ENCODE data around the gene SPATA31E1. TPM values are rescaled to one million over a fixed set of nuclear protein-coding genes. Genes with fewer than 3 reads are reported as not detected.

The SPATA31E1 gene
- total RNA-seq, 5 donors from 2014 or later (not counting 1 experiment from before 2014, with no cell fraction given), result not detected

DNA sequence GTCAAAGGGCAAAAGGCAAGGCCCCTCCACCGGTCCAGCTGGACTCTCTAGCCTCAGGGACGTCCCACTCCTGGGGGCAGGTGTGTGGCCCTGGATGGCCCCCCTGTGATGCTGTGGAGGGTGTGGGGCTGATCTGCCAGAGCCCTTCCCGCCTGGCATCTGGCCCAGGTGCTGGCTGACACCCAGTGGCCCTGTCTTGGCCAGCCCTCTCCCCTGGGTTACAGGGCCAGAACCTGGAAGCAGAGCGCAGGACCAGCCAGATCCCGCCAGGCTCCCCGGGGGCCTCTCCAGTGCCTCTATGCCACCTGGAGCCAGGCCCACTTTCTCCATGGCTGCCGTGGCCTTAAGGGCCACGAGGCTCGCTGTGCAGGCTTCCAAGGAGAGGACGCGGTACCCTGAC lies 22.9 kb upstream of the SPATA31E1 start:
- POLR2A ChIA-PET, result no interaction called here
- H3K27ac Mint-ChIP-seq, result no peak overlapping the region
- H3K27me3 Mint-ChIP-seq, result peaks cover 8% of the 10 kb centered on the region in 2 donors
- no peaks in the 10 kb centered on the region for H3K36me3 Mint-ChIP-seq
- no peaks in the 10 kb centered on the region for H3K4me1 Mint-ChIP-seq
- ATAC-seq (replicated peaks in 1 of 4), result no peak
- peaks cover 6 to 21% (median 10%) of the 10 kb centered on the region in 3 donors for H3K9me3 Mint-ChIP-seq
- H3K4me3 Mint-ChIP-seq, result no peak overlapping the region
- WGBS (ENCODE audit: insufficient coverage), result 86% methylated on average over 11 of the region's 11 CpGs
- Histone ChIP-seq H3K27ac (ENCODE audit: low read length) (no peak overlapping the region), H3K4me1 (ENCODE audit: control insufficient read depth in 1 of 2, extremely low read depth in 1 of 2, insufficient read depth in 2 of 2, low read length in 2 of 2) (no peaks in the 10 kb centered on the region), H3K9me3 (no peaks in the 10 kb centered on the region), H3K27me3 (replicated peaks in 1 of 2; ENCODE audit: control insufficient read depth in 2 of 2, extremely low read depth in 1 of 2, insufficient read depth in 2 of 2, low read length in 1 of 2) (peaks cover 0 to 15% of the 10 kb centered on the region in 2 experiments), H3K36me3 (ENCODE audit: control insufficient read depth in 2 of 2, extremely low read depth in 1 of 2, insufficient read depth in 1 of 2, low read length in 1 of 2) (no peaks in the 10 kb centered on the region), H3K4me3 (ENCODE audit: control insufficient read depth in 1 of 2, extremely low read depth in 1 of 2, low read length in 1 of 2) (no peak overlapping the region)
- CTCF ChIA-PET, result no interaction called here
- DNase-seq, result no peak

DNA sequence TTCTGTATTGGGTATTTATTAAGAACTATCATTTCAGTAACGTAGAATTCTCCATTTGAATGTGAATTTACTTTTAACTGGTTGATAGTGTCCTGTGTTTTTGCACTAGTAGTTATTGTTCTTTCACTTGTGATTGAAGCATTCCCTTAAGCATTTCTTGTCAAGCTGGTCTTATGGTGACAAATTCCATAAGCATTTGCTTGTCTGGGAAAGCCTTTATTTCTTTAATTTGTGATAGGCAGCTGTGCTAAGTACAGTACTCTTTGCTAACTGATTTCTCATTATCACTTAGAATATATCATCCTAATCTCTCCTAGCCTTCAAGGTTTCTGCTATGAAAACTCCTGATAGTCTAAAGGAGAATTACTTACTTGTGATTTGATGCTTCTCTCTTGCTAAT lies 21.3 kb upstream of the SPATA31E1 start:
- Histone ChIP-seq H3K27ac (ENCODE audit: low read length) (no peak overlapping the region), H3K9me3 (no peaks in the 10 kb centered on the region), H3K27me3 (replicated peaks in 1 of 2; ENCODE audit: control insufficient read depth in 2 of 2, extremely low read depth in 1 of 2, insufficient read depth in 2 of 2, low read length in 1 of 2) (peaks cover 0 to 7% of the 10 kb centered on the region in 2 experiments), H3K4me1 (ENCODE audit: control insufficient read depth in 1 of 2, extremely low read depth in 1 of 2, insufficient read depth in 2 of 2, low read length in 2 of 2) (no peaks in the 10 kb centered on the region), H3K36me3 (ENCODE audit: control insufficient read depth in 2 of 2, extremely low read depth in 1 of 2, insufficient read depth in 1 of 2, low read length in 1 of 2) (no peaks in the 10 kb centered on the region), H3K4me3 (ENCODE audit: control insufficient read depth in 1 of 2, extremely low read depth in 1 of 2, low read length in 1 of 2) (no peak overlapping the region)
- Mint-ChIP-seq H3K9me3 (peaks cover 6 to 21% (median 10%) of the 10 kb centered on the region in 3 donors), H3K4me1 (no peaks in the 10 kb centered on the region), H3K4me3 (no peak overlapping the region), H3K36me3 (no peaks in the 10 kb centered on the region), H3K27ac (no peak overlapping the region), H3K27me3 (no peaks in the 10 kb centered on the region)
- ATAC-seq (replicated peaks in 1 of 4), result no peak
- POLR2A ChIA-PET, result no interaction called here
- CTCF ChIA-PET, result no interaction called here
- WGBS (ENCODE audit: insufficient coverage), result no CpG with 5 or more reads among the region's 1 CpG
- no peak for DNase-seq

DNA sequence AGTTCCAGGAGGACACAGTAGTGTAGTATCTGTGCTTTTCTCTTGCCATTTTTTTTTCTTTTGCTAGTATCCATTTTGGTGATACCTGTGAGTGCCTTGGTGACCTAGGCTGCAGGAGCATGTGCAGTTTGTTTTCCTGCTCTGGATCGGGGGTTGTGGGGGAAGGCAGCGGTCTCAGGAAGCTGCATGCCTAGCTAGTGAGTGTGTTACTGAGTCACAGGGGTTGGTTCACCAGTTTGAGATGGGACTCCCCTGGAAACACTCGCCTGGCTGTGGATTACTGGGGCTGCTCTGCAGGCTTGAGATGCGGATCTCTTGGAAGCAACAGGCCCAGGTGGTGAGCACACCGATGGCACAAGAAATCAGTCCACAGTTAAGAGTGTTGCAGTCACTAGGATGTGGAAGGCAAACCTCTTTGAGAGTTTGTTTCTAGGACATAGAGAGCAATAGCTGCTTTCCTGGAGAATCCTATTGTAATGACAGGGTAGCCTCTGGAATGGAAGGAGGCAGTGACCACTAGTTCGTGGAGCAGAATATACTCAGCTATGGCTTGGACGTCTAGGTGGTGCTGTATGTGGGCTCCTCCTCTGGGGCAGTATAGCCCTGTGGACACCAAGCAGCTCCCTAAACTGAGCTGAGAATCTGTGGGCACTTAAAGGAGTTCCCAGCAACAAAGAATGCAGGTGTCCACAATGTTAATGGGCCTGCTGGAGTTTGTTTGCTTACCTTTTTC lies 20.0 kb upstream of the SPATA31E1 start:
- Histone ChIP-seq H3K4me1 (ENCODE audit: control insufficient read depth in 1 of 2, extremely low read depth in 1 of 2, insufficient read depth in 2 of 2, low read length in 2 of 2) (no peaks in the 10 kb centered on the region), H3K4me3 (ENCODE audit: control insufficient read depth in 1 of 2, extremely low read depth in 1 of 2, low read length in 1 of 2) (no peak overlapping the region), H3K36me3 (ENCODE audit: control insufficient read depth in 2 of 2, extremely low read depth in 1 of 2, insufficient read depth in 1 of 2, low read length in 1 of 2) (no peaks in the 10 kb centered on the region), H3K9me3 (no peaks in the 10 kb centered on the region), H3K27ac (ENCODE audit: low read length) (no peak overlapping the region), H3K27me3 (replicated peaks in 1 of 2; ENCODE audit: control insufficient read depth in 2 of 2, extremely low read depth in 1 of 2, insufficient read depth in 2 of 2, low read length in 1 of 2) (peaks cover 0 to 7% of the 10 kb centered on the region in 2 experiments)
- no peak overlapping the region for H3K4me3 Mint-ChIP-seq
- no peak overlapping the region for H3K27ac Mint-ChIP-seq
- DNase-seq (no peak), ATAC-seq (replicated peaks in 1 of 4) (no peak)
- H3K27me3 Mint-ChIP-seq, result no peaks in the 10 kb centered on the region
- 77% methylated on average over 6 of the region's 7 CpGs for WGBS (ENCODE audit: insufficient coverage)
- ChIA-PET CTCF (interaction anchor here in 1 of 2 donors (0.6 kb wide), 2 partner anchors 153 to 401 kb away, joined by 3 to 5 read pairs; no protein-coding TSS in a partner anchor), POLR2A (interaction anchor here in 1 of 2 donors (0.6 kb wide), 1 partner anchor 1175 kb away, joined by 3 read pairs; no protein-coding TSS in a partner anchor)
- H3K9me3 Mint-ChIP-seq, result peaks cover 6 to 21% (median 10%) of the 10 kb centered on the region in 3 donors
- H3K4me1 Mint-ChIP-seq, result no peaks in the 10 kb centered on the region
- no peaks in the 10 kb centered on the region for H3K36me3 Mint-ChIP-seq

- Mint-ChIP-seq H3K9me3 (peaks cover 6 to 21% (median 10%) of the 10 kb centered on the region in 3 donors), H3K27ac (no peak overlapping the region), H3K36me3 (no peaks in the 10 kb centered on the region), H3K4me1 (no peaks in the 10 kb centered on the region), H3K4me3 (no peak overlapping the region), H3K27me3 (no peaks in the 10 kb centered on the region)
- 71% methylated on average over 6 of the region's 6 CpGs for WGBS (ENCODE audit: insufficient coverage)
- no peak overlapping the region for H3K27ac ChIP-seq (ENCODE audit: low read length)
- CTCF ChIA-PET, result interaction anchor here in 1 of 2 donors (0.6 kb wide), 1 partner anchor 402 kb away, joined by 5 read pairs; no protein-coding TSS in a partner anchor
- H3K9me3 ChIP-seq, result no peaks in the 10 kb centered on the region
- POLR2A ChIA-PET, result no interaction called here
- peaks cover 0 to 14% of the 10 kb centered on the region in 2 experiments for H3K27me3 ChIP-seq (replicated peaks in 1 of 2; ENCODE audit: control insufficient read depth in 2 of 2, extremely low read depth in 1 of 2, insufficient read depth in 2 of 2, low read length in 1 of 2)
- no peaks in the 10 kb centered on the region for H3K36me3 ChIP-seq (ENCODE audit: control insufficient read depth in 2 of 2, extremely low read depth in 1 of 2, insufficient read depth in 1 of 2, low read length in 1 of 2)
- H3K4me1 ChIP-seq (ENCODE audit: control insufficient read depth in 1 of 2, extremely low read depth in 1 of 2, insufficient read depth in 2 of 2, low read length in 2 of 2), result no peaks in the 10 kb centered on the region
- no peak for DNase-seq
- no peak for ATAC-seq (replicated peaks in 1 of 4)
- H3K4me3 ChIP-seq (ENCODE audit: control insufficient read depth in 1 of 2, extremely low read depth in 1 of 2, low read length in 1 of 2), result no peak overlapping the region
These were observed 18.7 kb upstream of the SPATA31E1 start for GRCh38 chr9:87863882-87864465.

GRCh38 chr9:87864915-87865314 lies 17.8 kb upstream of the SPATA31E1 start:
- Mint-ChIP-seq H3K4me3 (no peak overlapping the region), H3K4me1 (no peaks in the 10 kb centered on the region), H3K27me3 (no peaks in the 10 kb centered on the region), H3K27ac (no peak overlapping the region), H3K9me3 (peaks cover 6 to 21% (median 10%) of the 10 kb centered on the region in 3 donors), H3K36me3 (no peaks in the 10 kb centered on the region)
- Histone ChIP-seq H3K36me3 (ENCODE audit: control insufficient read depth in 2 of 2, extremely low read depth in 1 of 2, insufficient read depth in 1 of 2, low read length in 1 of 2) (no peaks in the 10 kb centered on the region), H3K4me3 (ENCODE audit: control insufficient read depth in 1 of 2, extremely low read depth in 1 of 2, low read length in 1 of 2) (no peak overlapping the region), H3K27me3 (replicated peaks in 1 of 2; ENCODE audit: control insufficient read depth in 2 of 2, extremely low read depth in 1 of 2, insufficient read depth in 2 of 2, low read length in 1 of 2) (peaks cover 0 to 14% of the 10 kb centered on the region in 2 experiments), H3K9me3 (no peaks in the 10 kb centered on the region), H3K27ac (ENCODE audit: low read length) (no peak overlapping the region), H3K4me1 (ENCODE audit: control insufficient read depth in 1 of 2, extremely low read depth in 1 of 2, insufficient read depth in 2 of 2, low read length in 2 of 2) (no peaks in the 10 kb centered on the region)
- DNase-seq (no peak), ATAC-seq (replicated peaks in 1 of 4) (no peak)
- CTCF ChIA-PET, result no interaction called here
- POLR2A ChIA-PET, result no interaction called here
- WGBS (ENCODE audit: insufficient coverage), result 100% methylated on average over 1 of the region's 3 CpGs

GRCh38 chr9:87865626-87866025 lies 17.1 kb upstream of the SPATA31E1 start:
- 67% methylated on average over 1 of the region's 3 CpGs for WGBS (ENCODE audit: insufficient coverage)

More at GRCh38 chr9:87865626-87866025, 17.1 kb upstream of the SPATA31E1 start:
- ChIA-PET CTCF (no interaction called here), POLR2A (interaction anchor here in 1 of 2 donors (0.6 kb wide), 1 partner anchor 86 kb away, joined by 3 read pairs; no protein-coding TSS in a partner anchor)
- Histone ChIP-seq H3K27ac (ENCODE audit: low read length) (no peak overlapping the region), H3K36me3 (ENCODE audit: control insufficient read depth in 2 of 2, extremely low read depth in 1 of 2, insufficient read depth in 1 of 2, low read length in 1 of 2) (no peaks in the 10 kb centered on the region), H3K27me3 (replicated peaks in 1 of 2; ENCODE audit: control insufficient read depth in 2 of 2, extremely low read depth in 1 of 2, insufficient read depth in 2 of 2, low read length in 1 of 2) (peaks cover 0 to 14% of the 10 kb centered on the region in 2 experiments), H3K4me3 (ENCODE audit: control insufficient read depth in 1 of 2, extremely low read depth in 1 of 2, low read length in 1 of 2) (no peak overlapping the region), H3K4me1 (ENCODE audit: control insufficient read depth in 1 of 2, extremely low read depth in 1 of 2, insufficient read depth in 2 of 2, low read length in 2 of 2) (no peaks in the 10 kb centered on the region), H3K9me3 (no peaks in the 10 kb centered on the region)
- no peak overlapping the region for H3K4me3 Mint-ChIP-seq
- H3K36me3 Mint-ChIP-seq, result no peaks in the 10 kb centered on the region
- ATAC-seq (replicated peaks in 1 of 4), result no peak
- H3K27ac Mint-ChIP-seq, result no peak overlapping the region
- no peaks in the 10 kb centered on the region for H3K27me3 Mint-ChIP-seq
- no peaks in the 10 kb centered on the region for H3K4me1 Mint-ChIP-seq
- H3K9me3 Mint-ChIP-seq, result peaks cover 4 to 15% (median 10%) of the 10 kb centered on the region in 3 donors
- no peak for DNase-seq
